SK-N-SH (cell line): Measurements from ENCODE around the gene TRIM65.

Experiments
- JUND ChIP-seq: IDR thresholded peaks from 2 replicates; pipeline ENCODE4 v1.4.0; 2012
- NFIC ChIP-seq: IDR thresholded peaks from 2 replicates; pipeline ENCODE4 v1.4.0; 2012; ENCODE audit warnings: borderline replicate concordance
- POLR2AphosphoS5 ChIP-seq: IDR thresholded peaks from 2 replicates; pipeline ENCODE4 v1.6.1; 2012; ENCODE audit warnings: low read depth, low read length
- RFX5 ChIP-seq: IDR thresholded peaks from 2 replicates; pipeline ENCODE4 v1.6.1; 2012; ENCODE audit warnings: mild to moderate bottlenecking, improper control_type of control experiment, low read length
- SIN3A ChIP-seq: IDR thresholded peaks from 2 replicates; pipeline ENCODE4 v1.6.1; 2012; ENCODE audit warnings: low read depth, mild to moderate bottlenecking, low read length, moderate library complexity, borderline replicate concordance
- SMC3 ChIP-seq: IDR thresholded peaks from 2 replicates; pipeline ENCODE4 v1.6.1; 2012; ENCODE audit warnings: low read depth, low read length, improper control_type of control experiment
- TF ChIP-seq, protein P1 (sequence below): IDR thresholded peaks from 2 replicates; pipeline ENCODE4 v1.4.0; 2012; ENCODE audit warnings: low read depth, borderline replicate concordance
- TF ChIP-seq, protein P2 (sequence below): fragments of 200-600 bp; sonication (generic); IDR thresholded peaks from 2 replicates; pipeline ENCODE4 v1.6.1; 2017; ENCODE audit warnings: antibody characterized with exemption, mild to moderate bottlenecking, moderate library complexity
- TF ChIP-seq, protein P3 (sequence below): IDR thresholded peaks from 2 replicates; pipeline ENCODE4 v1.4.0; 2012; ENCODE audit warnings: low read depth

DNA sequence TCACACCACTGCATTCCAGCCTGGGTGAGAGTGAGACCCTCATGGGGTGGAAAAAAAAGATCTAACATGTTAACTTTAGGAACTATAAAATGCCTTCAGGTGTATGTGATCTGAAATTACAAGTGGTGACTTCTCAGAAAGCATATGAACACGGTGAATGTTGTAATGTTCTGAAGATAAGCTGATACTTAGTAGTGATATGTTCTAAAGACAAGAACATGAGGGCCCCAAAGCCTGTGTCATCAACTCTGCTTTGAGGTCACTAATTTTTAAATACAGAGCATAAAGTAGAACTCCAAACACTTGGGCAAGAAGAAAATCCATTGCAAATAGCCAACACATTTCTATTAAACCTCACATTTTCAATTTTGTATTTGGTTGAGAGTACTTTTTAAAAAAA, 46.7 kb upstream of the TRIM65 start:
- TF ChIP-seq SIN3A (no peak), NFIC (no peak), JUND (no peak), POLR2AphosphoS5 (no peak), RFX5 (no peak), SMC3 (no peak)
- TF ChIP-seq, protein P1, sequence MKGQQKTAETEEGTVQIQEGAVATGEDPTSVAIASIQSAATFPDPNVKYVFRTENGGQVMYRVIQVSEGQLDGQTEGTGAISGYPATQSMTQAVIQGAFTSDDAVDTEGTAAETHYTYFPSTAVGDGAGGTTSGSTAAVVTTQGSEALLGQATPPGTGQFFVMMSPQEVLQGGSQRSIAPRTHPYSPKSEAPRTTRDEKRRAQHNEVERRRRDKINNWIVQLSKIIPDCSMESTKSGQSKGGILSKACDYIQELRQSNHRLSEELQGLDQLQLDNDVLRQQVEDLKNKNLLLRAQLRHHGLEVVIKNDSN: no peak
- TF ChIP-seq, protein P2, sequence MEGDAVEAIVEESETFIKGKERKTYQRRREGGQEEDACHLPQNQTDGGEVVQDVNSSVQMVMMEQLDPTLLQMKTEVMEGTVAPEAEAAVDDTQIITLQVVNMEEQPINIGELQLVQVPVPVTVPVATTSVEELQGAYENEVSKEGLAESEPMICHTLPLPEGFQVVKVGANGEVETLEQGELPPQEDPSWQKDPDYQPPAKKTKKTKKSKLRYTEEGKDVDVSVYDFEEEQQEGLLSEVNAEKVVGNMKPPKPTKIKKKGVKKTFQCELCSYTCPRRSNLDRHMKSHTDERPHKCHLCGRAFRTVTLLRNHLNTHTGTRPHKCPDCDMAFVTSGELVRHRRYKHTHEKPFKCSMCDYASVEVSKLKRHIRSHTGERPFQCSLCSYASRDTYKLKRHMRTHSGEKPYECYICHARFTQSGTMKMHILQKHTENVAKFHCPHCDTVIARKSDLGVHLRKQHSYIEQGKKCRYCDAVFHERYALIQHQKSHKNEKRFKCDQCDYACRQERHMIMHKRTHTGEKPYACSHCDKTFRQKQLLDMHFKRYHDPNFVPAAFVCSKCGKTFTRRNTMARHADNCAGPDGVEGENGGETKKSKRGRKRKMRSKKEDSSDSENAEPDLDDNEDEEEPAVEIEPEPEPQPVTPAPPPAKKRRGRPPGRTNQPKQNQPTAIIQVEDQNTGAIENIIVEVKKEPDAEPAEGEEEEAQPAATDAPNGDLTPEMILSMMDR: no peak
- TF ChIP-seq, protein P3, sequence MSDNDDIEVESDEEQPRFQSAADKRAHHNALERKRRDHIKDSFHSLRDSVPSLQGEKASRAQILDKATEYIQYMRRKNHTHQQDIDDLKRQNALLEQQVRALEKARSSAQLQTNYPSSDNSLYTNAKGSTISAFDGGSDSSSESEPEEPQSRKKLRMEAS: no peak
